ENCODE measurements around the gene BRINP3. TPM values are rescaled to one million over a fixed set of nuclear protein-coding genes. Genes with fewer than 3 reads are reported as not detected.

Gene BRINP3
- total RNA-seq, 1 donor from 2014 or later, result not detected

- Mint-ChIP-seq H3K4me3 (ENCODE audit: unreplicated experiment) (no peak overlapping the region), H3K27me3 (ENCODE audit: low read depth) (no peaks in the 10 kb centered on the region), H3K9me3 (ENCODE audit: low read depth) (no peaks in the 10 kb centered on the region), H3K36me3 (ENCODE audit: low read depth) (no peaks in the 10 kb centered on the region), H3K27ac (ENCODE audit: unreplicated experiment) (no peak overlapping the region), H3K4me1 (ENCODE audit: low read depth) (peaks cover 33% of the 10 kb centered on the region)
- TF ChIP-seq CTCF (IDR thresholded peaks at IDR 0.05), result no peak
- no peak for DNase-seq (ENCODE audit: low spot score)
These were observed 309.4 kb downstream of the BRINP3 start for GRCh38 chr1:190168116-190168892.

GRCh38 chr1:190159146-190159545 lies 318.5 kb downstream of the BRINP3 start:
- Mint-ChIP-seq H3K27ac (ENCODE audit: unreplicated experiment) (no peak overlapping the region), H3K4me1 (ENCODE audit: low read depth) (no peaks in the 10 kb centered on the region)

GRCh38 chr1:190154744-190155143 lies 322.9 kb downstream of the BRINP3 start:
- no peaks in the 10 kb centered on the region for H3K4me1 Mint-ChIP-seq (ENCODE audit: low read depth)

More at GRCh38 chr1:190159146-190159545, 318.5 kb downstream of the BRINP3 start:
- Mint-ChIP-seq H3K27me3 (ENCODE audit: low read depth) (no peaks in the 10 kb centered on the region), H3K4me3 (ENCODE audit: unreplicated experiment) (no peak overlapping the region), H3K9me3 (ENCODE audit: low read depth) (peaks cover 5% of the 10 kb centered on the region), H3K36me3 (ENCODE audit: low read depth) (no peaks in the 10 kb centered on the region)
- DNase-seq (ENCODE audit: low spot score), result no peak
- TF ChIP-seq CTCF (IDR thresholded peaks at IDR 0.05), result no peak

GRCh38 chr1:190147616-190148015 lies 330.0 kb downstream of the BRINP3 start:
- H3K4me3 Mint-ChIP-seq (ENCODE audit: unreplicated experiment), result no peak overlapping the region
- H3K36me3 Mint-ChIP-seq (ENCODE audit: low read depth), result no peaks in the 10 kb centered on the region

More at GRCh38 chr1:190154744-190155143, 322.9 kb downstream of the BRINP3 start:
- no peak for DNase-seq (ENCODE audit: low spot score)
- Mint-ChIP-seq H3K27ac (ENCODE audit: unreplicated experiment) (no peak overlapping the region), H3K9me3 (ENCODE audit: low read depth) (peaks cover 5% of the 10 kb centered on the region), H3K27me3 (ENCODE audit: low read depth) (no peaks in the 10 kb centered on the region), H3K4me3 (ENCODE audit: unreplicated experiment) (no peak overlapping the region), H3K36me3 (ENCODE audit: low read depth) (no peaks in the 10 kb centered on the region)
- no peak for TF ChIP-seq CTCF (IDR thresholded peaks at IDR 0.05)

GRCh38 chr1:190144650-190145049 lies 333.0 kb downstream of the BRINP3 start:
- no peak for DNase-seq (ENCODE audit: low spot score)
- H3K36me3 Mint-ChIP-seq (ENCODE audit: low read depth), result no peaks in the 10 kb centered on the region
- no peak for TF ChIP-seq CTCF (IDR thresholded peaks at IDR 0.05)
- no peaks in the 10 kb centered on the region for H3K4me1 Mint-ChIP-seq (ENCODE audit: low read depth)
- no peaks in the 10 kb centered on the region for H3K9me3 Mint-ChIP-seq (ENCODE audit: low read depth)
- no peak overlapping the region for H3K27ac Mint-ChIP-seq (ENCODE audit: unreplicated experiment)
- H3K4me3 Mint-ChIP-seq (ENCODE audit: unreplicated experiment), result no peak overlapping the region
- no peaks in the 10 kb centered on the region for H3K27me3 Mint-ChIP-seq (ENCODE audit: low read depth)

More at GRCh38 chr1:190147616-190148015, 330.0 kb downstream of the BRINP3 start:
- no peak for DNase-seq (ENCODE audit: low spot score)
- Mint-ChIP-seq H3K27ac (ENCODE audit: unreplicated experiment) (no peak overlapping the region), H3K9me3 (ENCODE audit: low read depth) (no peaks in the 10 kb centered on the region), H3K27me3 (ENCODE audit: low read depth) (no peaks in the 10 kb centered on the region), H3K4me1 (ENCODE audit: low read depth) (no peaks in the 10 kb centered on the region)
- no peak for TF ChIP-seq CTCF (IDR thresholded peaks at IDR 0.05)
